Right atrium auricular region (tissue), 2 donors: ENCODE measurements around the gene TGFBR3. TPM values are rescaled to one million over a fixed set of nuclear protein-coding genes. Genes with fewer than 3 reads are reported as not detected.

ENCODE experiments used
- DNase-seq: peaks from one replicate; pipeline ENCODE4 v3.0.0-alpha.2; 2019; ENCODE audit warnings: low spot score
- H3K27ac ChIP-seq, 2 donors: fragments of 200-600 bp; sonication (generic); 1 replicate in 1 of 2; 2 replicates in 1 of 2; pipeline ENCODE4 v1.5.1; 2016 to 2019
- H3K27me3 ChIP-seq, 2 donors: fragments of 200-600 bp; sonication (generic); one replicate each; pipeline versions ENCODE4 v1.5.1 to v1.6.0; 2017 to 2019
- H3K36me3 ChIP-seq: fragments of 200-600 bp; sonication (generic); one replicate; pipeline ENCODE4 v1.5.1; 2016
- H3K4me1 ChIP-seq, 2 donors: fragments of 200-600 bp; sonication (generic); one replicate each; pipeline versions ENCODE4 v1.5.1 to v1.6.0; 2017 to 2019
- H3K4me3 ChIP-seq, 2 donors: fragments of 200-600 bp; sonication (generic); 1 replicate in 1 of 2; 2 replicates in 1 of 2; pipeline ENCODE4 v1.5.1; 2017 to 2019; ENCODE audit warnings: mild to moderate bottlenecking in 1 of 2, moderate library complexity in 1 of 2
- H3K9me3 ChIP-seq, 2 donors: fragments of 200-600 bp; sonication (generic); one replicate each; pipeline ENCODE4 v1.5.1; 2019
- CTCF ChIP-seq, 2 donors: fragments of 200-600 bp; sonication (generic); IDR thresholded peaks; one replicate each; pipeline ENCODE4 v1.5.1; 2019; ENCODE audit warnings: antibody characterized with exemption in 2 of 2
- total RNA-seq, 2 donors: library from RNA; depleted of rRNA; stranded (reverse); fragments of >200 nt; gene quantifications; one replicate each; pipeline ENCODE4 v1.1.0, GENCODE V29; 2016

Gene TGFBR3
- total RNA-seq, 2 donors from 2014 or later: 40.5 to 64.8 TPM

GRCh38 chr1:91881280-91881679 is 4.7 kb downstream of the TGFBR3 start:
- Histone ChIP-seq H3K9me3 (no peaks in the 10 kb centered on the region), H3K4me3 (no peak overlapping the region)

GRCh38 chr1:91879733-91880132 is 6.2 kb downstream of the TGFBR3 start:
- no peak overlapping the region for H3K4me3 ChIP-seq
- H3K36me3 ChIP-seq: no peaks in the 10 kb centered on the region
- H3K4me1 ChIP-seq: peaks cover 0 to 40% of the 10 kb centered on the region in 2 donors
- H3K27me3 ChIP-seq: no peaks in the 10 kb centered on the region
- no peak overlapping the region for H3K27ac ChIP-seq
- TF ChIP-seq CTCF (IDR thresholded peaks at IDR 0.05): no peak
- no peaks in the 10 kb centered on the region for H3K9me3 ChIP-seq
- no peak for DNase-seq

More at GRCh38 chr1:91881280-91881679, 4.7 kb downstream of the TGFBR3 start:
- DNase-seq: no peak
- Histone ChIP-seq H3K27ac (no peak overlapping the region), H3K27me3 (no peaks in the 10 kb centered on the region), H3K36me3 (no peaks in the 10 kb centered on the region), H3K4me1 (peaks cover 0 to 37% of the 10 kb centered on the region in 2 donors)
- TF ChIP-seq CTCF (IDR thresholded peaks at IDR 0.05): no peak

GRCh38 chr1:91877574-91878208 is 8.3 kb downstream of the TGFBR3 start:
- H3K9me3 ChIP-seq: no peaks in the 10 kb centered on the region
- H3K36me3 ChIP-seq: no peaks in the 10 kb centered on the region
- H3K27ac ChIP-seq: no peak overlapping the region
- no peaks in the 10 kb centered on the region for H3K27me3 ChIP-seq
- DNase-seq: no peak
- H3K4me3 ChIP-seq: no peak overlapping the region
- TF ChIP-seq CTCF (IDR thresholded peaks at IDR 0.05): no peak
- H3K4me1 ChIP-seq: peaks cover 0 to 27% of the 10 kb centered on the region in 2 donors

- no peak for DNase-seq
- Histone ChIP-seq H3K27ac (no peak overlapping the region), H3K4me1 (peaks cover 0 to 35% of the 10 kb centered on the region in 2 donors), H3K4me3 (no peak overlapping the region), H3K27me3 (no peaks in the 10 kb centered on the region), H3K36me3 (no peaks in the 10 kb centered on the region), H3K9me3 (no peaks in the 10 kb centered on the region)
- TF ChIP-seq CTCF (IDR thresholded peaks at IDR 0.05): no peak
These were observed 9.0 kb downstream of the TGFBR3 start for GRCh38 chr1:91876781-91877573.

- Histone ChIP-seq H3K27ac (no peak overlapping the region), H3K4me3 (no peak overlapping the region), H3K27me3 (no peaks in the 10 kb centered on the region), H3K4me1 (peaks cover 0 to 39% of the 10 kb centered on the region in 2 donors), H3K36me3 (no peaks in the 10 kb centered on the region), H3K9me3 (no peaks in the 10 kb centered on the region)
- no peak for TF ChIP-seq CTCF (IDR thresholded peaks at IDR 0.05)
- no peak for DNase-seq
These were observed 9.9 kb downstream of the TGFBR3 start for GRCh38 chr1:91876040-91876470.
